Glutamatergic neuron (in vitro differentiated cells): ENCODE data around the gene NDUFAF4. TPM values are rescaled to one million over a fixed set of nuclear protein-coding genes. Genes with fewer than 3 reads are reported as not detected.

Experiments used
- DNase-seq: peaks from one replicate; pipeline ENCODE4 v3.0.0; 2022
- H3K27ac Mint-ChIP-seq: one replicate; pipeline ENCODE4 v1.8.0; 2020; ENCODE audit warnings: mild to moderate bottlenecking, mixed read lengths, inconsistent platforms; ENCODE audit not compliant: unreplicated experiment
- H3K27me3 Mint-ChIP-seq: one replicate; pipeline ENCODE4 v1.8.0; 2020; ENCODE audit warnings: mild to moderate bottlenecking, moderate library complexity, mixed read lengths, inconsistent platforms; ENCODE audit not compliant: unreplicated experiment
- H3K36me3 Mint-ChIP-seq: one replicate; pipeline ENCODE4 v1.8.0; 2020; ENCODE audit warnings: mild to moderate bottlenecking, mixed read lengths, inconsistent platforms; ENCODE audit not compliant: unreplicated experiment
- H3K4me1 Mint-ChIP-seq: one replicate; pipeline ENCODE4 v1.8.0; 2020; ENCODE audit warnings: mild to moderate bottlenecking, low read depth, mixed read lengths, inconsistent platforms; ENCODE audit not compliant: unreplicated experiment
- H3K4me3 Mint-ChIP-seq: one replicate; pipeline ENCODE4 v1.8.0; 2020; ENCODE audit warnings: mild to moderate bottlenecking, mixed read lengths, inconsistent platforms; ENCODE audit not compliant: unreplicated experiment
- H3K9me3 Mint-ChIP-seq: one replicate; pipeline ENCODE4 v1.8.0; 2020; ENCODE audit warnings: mild to moderate bottlenecking, moderate library complexity, mixed read lengths, inconsistent platforms; ENCODE audit not compliant: unreplicated experiment
- CTCF ChIP-seq: fragments of 200-600 bp; sonication (generic); IDR thresholded peaks from one replicate; pipeline ENCODE4 v1.5.0; 2021; ENCODE audit not compliant: partially characterized antibody, unreplicated experiment
- total RNA-seq: library from RNA; stranded (reverse); fragmentation: NEBNext Ultra II Directional; extraction: Animal tissue kit (Norgen Biotek cat#: 25700); gene quantifications from one replicate; pipeline ENCODE4 v1.2.1, GENCODE V29; 2021; ENCODE audit not compliant: unreplicated experiment

Gene NDUFAF4
- total RNA-seq, 1 donor from 2014 or later = 45.3 TPM

GRCh38 chr6:96856856-96857255 lies 40.8 kb downstream of the NDUFAF4 start:
- H3K36me3 Mint-ChIP-seq = peaks cover 8% of the 10 kb centered on the region
- no peak for DNase-seq
- peaks cover 6% of the 10 kb centered on the region for H3K9me3 Mint-ChIP-seq
- no peak for TF ChIP-seq CTCF
- no peaks in the 10 kb centered on the region for H3K4me1 Mint-ChIP-seq
- H3K27ac Mint-ChIP-seq = no peak overlapping the region
- no peak overlapping the region for H3K4me3 Mint-ChIP-seq
- H3K27me3 Mint-ChIP-seq = no peaks in the 10 kb centered on the region

GRCh38 chr6:96853083-96853482 lies 44.6 kb downstream of the NDUFAF4 start:
- peaks cover 3% of the 10 kb centered on the region for H3K9me3 Mint-ChIP-seq
- no peak for TF ChIP-seq CTCF
- no peaks in the 10 kb centered on the region for H3K36me3 Mint-ChIP-seq
- DNase-seq = no peak
- H3K27ac Mint-ChIP-seq = no peak overlapping the region
- no peak overlapping the region for H3K4me3 Mint-ChIP-seq
- H3K4me1 Mint-ChIP-seq = no peaks in the 10 kb centered on the region
- H3K27me3 Mint-ChIP-seq = peaks cover 2% of the 10 kb centered on the region

GRCh38 chr6:96852605-96853004 lies 45.1 kb downstream of the NDUFAF4 start:
- H3K9me3 Mint-ChIP-seq = peaks cover 3% of the 10 kb centered on the region
- peaks cover 2% of the 10 kb centered on the region for H3K27me3 Mint-ChIP-seq
- no peaks in the 10 kb centered on the region for H3K36me3 Mint-ChIP-seq
- DNase-seq = no peak
- H3K27ac Mint-ChIP-seq = no peak overlapping the region
- H3K4me3 Mint-ChIP-seq = no peak overlapping the region
- H3K4me1 Mint-ChIP-seq = no peaks in the 10 kb centered on the region
- TF ChIP-seq CTCF = no peak

- H3K27ac Mint-ChIP-seq = no peak overlapping the region
- no peaks in the 10 kb centered on the region for H3K4me1 Mint-ChIP-seq
- no peak for TF ChIP-seq CTCF
- peaks cover 4% of the 10 kb centered on the region for H3K36me3 Mint-ChIP-seq
- peaks cover 2% of the 10 kb centered on the region for H3K27me3 Mint-ChIP-seq
- DNase-seq = no peak
- H3K9me3 Mint-ChIP-seq = peaks cover 3% of the 10 kb centered on the region
- H3K4me3 Mint-ChIP-seq = no peak overlapping the region
Observed at GRCh38 chr6:96851858-96852257, 45.8 kb downstream of the NDUFAF4 start.

- Mint-ChIP-seq H3K4me1 (no peaks in the 10 kb centered on the region), H3K27me3 (peaks cover 2% of the 10 kb centered on the region), H3K9me3 (peaks cover 3% of the 10 kb centered on the region), H3K27ac (no peak overlapping the region), H3K36me3 (peaks cover 18% of the 10 kb centered on the region), H3K4me3 (no peak overlapping the region)
- DNase-seq = no peak
- TF ChIP-seq CTCF = no peak
Observed at GRCh38 chr6:96849615-96850014, 48.1 kb downstream of the NDUFAF4 start.
